GM21528 (cell line): ENCODE results near the gene DNAJC11.
"Not testable (repeated sequence)": the region's sequence is repeated elsewhere in the genome, so short reads cannot be mapped to it uniquely, and the experiment has no call there.

ENCODE experiments used
- ATAC-seq: cut with Tn5 transposase; IDR thresholded peaks from one replicate; pipeline ENCODE4 v1.9.1; 2021; ENCODE audit warnings: mild to moderate bottlenecking, moderate library complexity; ENCODE audit not compliant: unreplicated experiment, low FRiP score

The DNAJC11 gene

GRCh38 chr1:6700853-6701436 lies 671 bp downstream of the DNAJC11 start:
- no peak for ATAC-seq

- not testable (repeated sequence) for ATAC-seq
These were observed 1.7 kb downstream of the DNAJC11 start for GRCh38 chr1:6699915-6700314.

- ATAC-seq: no peak
These were observed 5.7 kb downstream of the DNAJC11 start for GRCh38 chr1:6695868-6696267.

GRCh38 chr1:6694121-6694713 lies 7.4 kb downstream of the DNAJC11 start:
- no peak for ATAC-seq

- no peak for ATAC-seq
These were observed 8.7 kb downstream of the DNAJC11 start for GRCh38 chr1:6692956-6693355.

GRCh38 chr1:6691507-6691906 lies 10.1 kb downstream of the DNAJC11 start:
- ATAC-seq: no peak

- no peak for ATAC-seq
These were observed 11.4 kb downstream of the DNAJC11 start for GRCh38 chr1:6690186-6690585.

- ATAC-seq: no peak
These were observed 12.9 kb downstream of the DNAJC11 start for GRCh38 chr1:6688757-6689156.

GRCh38 chr1:6688001-6688400 lies 13.6 kb downstream of the DNAJC11 start:
- ATAC-seq: no peak

GRCh38 chr1:6686294-6686693 lies 15.3 kb downstream of the DNAJC11 start:
- ATAC-seq: no peak

GRCh38 chr1:6685381-6685780 lies 16.2 kb downstream of the DNAJC11 start:
- no peak for ATAC-seq

GRCh38 chr1:6683434-6683833 lies 18.2 kb downstream of the DNAJC11 start:
- ATAC-seq: no peak

GRCh38 chr1:6675941-6676340 lies 25.7 kb downstream of the DNAJC11 start:
- no peak for ATAC-seq

- ATAC-seq: no peak
These were observed 26.8 kb downstream of the DNAJC11 start for GRCh38 chr1:6674771-6675170.

- ATAC-seq: no peak
These were observed 27.7 kb downstream of the DNAJC11 start for GRCh38 chr1:6673816-6674398.

- no peak for ATAC-seq
These were observed 29.1 kb downstream of the DNAJC11 start for GRCh38 chr1:6672558-6672957.

- no peak for ATAC-seq
These were observed 33.1 kb downstream of the DNAJC11 start for GRCh38 chr1:6668503-6668902.

GRCh38 chr1:6667139-6667538 lies 34.5 kb downstream of the DNAJC11 start:
- no peak for ATAC-seq

GRCh38 chr1:6666696-6667095 lies 34.9 kb downstream of the DNAJC11 start:
- no peak for ATAC-seq

GRCh38 chr1:6662468-6662867 lies 39.1 kb downstream of the DNAJC11 start:
- ATAC-seq: not testable (repeated sequence)

- no peak for ATAC-seq
These were observed 41.1 kb downstream of the DNAJC11 start for GRCh38 chr1:6660415-6661049.
